Measurements from ENCODE around the gene FBXO33.

Gene FBXO33

GRCh38 chr14:39432179-39432618, at the start of gene FBXO33:
Gene FBXO33 (minus strand): TSS chr14:39432433. CDS start chr14:39432162, 271 bp downstream.
- H3K36me3 Mint-ChIP-seq, result no peaks in the 10 kb centered on the region
- H3K27me3 Mint-ChIP-seq, result no peaks in the 10 kb centered on the region
- peak within 1 kb of the TSS; percentile 100 for H3K27ac Mint-ChIP-seq
- peaks cover 22 to 36% of the 10 kb centered on the region in 2 donors for H3K4me1 Mint-ChIP-seq
- DNase-seq (peak; percentile 97), ATAC-seq (replicated peaks) (peak; percentile 86 to 89)
- no peaks in the 10 kb centered on the region for H3K9me3 Mint-ChIP-seq
- H3K4me3 Mint-ChIP-seq, result peak within 1 kb of the TSS; percentile 97 to 98

- Mint-ChIP-seq H3K27me3 (peaks cover 0 to 4% of the 10 kb centered on the region in 2 donors), H3K4me3 (no peak overlapping the region), H3K4me1 (peaks cover 1 to 2% of the 10 kb centered on the region in 2 donors), H3K36me3 (peaks cover 3 to 4% of the 10 kb centered on the region in 2 donors), H3K9me3 (peaks cover 0 to 3% of the 10 kb centered on the region in 2 donors), H3K27ac (no peak overlapping the region)
- ATAC-seq (replicated peaks), result peak; percentile 72 to 92
- no peak for DNase-seq
These were observed 42.2 kb upstream of the FBXO33 start for GRCh38 chr14:39474416-39474911.

- peaks cover 5 to 8% of the 10 kb centered on the region in 2 donors for H3K27me3 Mint-ChIP-seq
- H3K9me3 Mint-ChIP-seq, result peaks cover 0 to 1% of the 10 kb centered on the region in 2 donors
- ATAC-seq (replicated peaks), result no peak
These were observed 39.8 kb upstream of the FBXO33 start for GRCh38 chr14:39472078-39472477.

GRCh38 chr14:39469094-39469710, 37.0 kb upstream of the FBXO33 start:
- peak; percentile 37 for DNase-seq
- Mint-ChIP-seq H3K36me3 (peaks cover 3 to 8% of the 10 kb centered on the region in 2 donors), H3K27me3 (peaks cover 28 to 32% of the 10 kb centered on the region in 2 donors), H3K27ac (no peak overlapping the region), H3K9me3 (peaks cover 0 to 1% of the 10 kb centered on the region in 2 donors), H3K4me1 (peaks cover 4 to 7% of the 10 kb centered on the region in 2 donors), H3K4me3 (no peak overlapping the region)
- peak; percentile 93 to 96 for ATAC-seq (replicated peaks)

More at GRCh38 chr14:39472078-39472477, 39.8 kb upstream of the FBXO33 start:
- Mint-ChIP-seq H3K36me3 (peaks cover 3 to 8% of the 10 kb centered on the region in 2 donors), H3K27ac (no peak overlapping the region), H3K4me1 (peaks cover 4 to 7% of the 10 kb centered on the region in 2 donors), H3K4me3 (no peak overlapping the region)
- DNase-seq, result no peak

- H3K27ac Mint-ChIP-seq, result no peak overlapping the region
- no peaks in the 10 kb centered on the region for H3K9me3 Mint-ChIP-seq
- peaks cover 28 to 32% of the 10 kb centered on the region in 2 donors for H3K27me3 Mint-ChIP-seq
- peaks cover 4 to 7% of the 10 kb centered on the region in 2 donors for H3K4me1 Mint-ChIP-seq
- ATAC-seq (replicated peaks), result peak; percentile 57 to 62
- peaks cover 3 to 5% of the 10 kb centered on the region in 2 donors for H3K36me3 Mint-ChIP-seq
- no peak overlapping the region for H3K4me3 Mint-ChIP-seq
- no peak for DNase-seq
These were observed 35.8 kb upstream of the FBXO33 start for GRCh38 chr14:39467889-39468524.

- Mint-ChIP-seq H3K36me3 (no peaks in the 10 kb centered on the region), H3K4me1 (no peaks in the 10 kb centered on the region), H3K9me3 (peaks cover 0 to 4% of the 10 kb centered on the region in 2 donors), H3K27me3 (peaks cover 20 to 35% of the 10 kb centered on the region in 2 donors), H3K27ac (no peak overlapping the region), H3K4me3 (no peak overlapping the region)
- DNase-seq (no peak), ATAC-seq (replicated peaks) (no peak)
These were observed 27.7 kb upstream of the FBXO33 start for GRCh38 chr14:39459795-39460478.

- DNase-seq (no peak), ATAC-seq (replicated peaks) (no peak)
- peaks cover 0 to 2% of the 10 kb centered on the region in 2 donors for H3K9me3 Mint-ChIP-seq
- no peaks in the 10 kb centered on the region for H3K36me3 Mint-ChIP-seq
- no peak overlapping the region for H3K27ac Mint-ChIP-seq
- no peak overlapping the region for H3K4me3 Mint-ChIP-seq
- H3K27me3 Mint-ChIP-seq, result peaks cover 10 to 30% of the 10 kb centered on the region in 2 donors
- H3K4me1 Mint-ChIP-seq, result no peaks in the 10 kb centered on the region
These were observed 24.5 kb upstream of the FBXO33 start for GRCh38 chr14:39456702-39457250.

- peaks cover 0 to 2% of the 10 kb centered on the region in 2 donors for H3K36me3 Mint-ChIP-seq
- ATAC-seq (replicated peaks), result no peak
- peaks cover 13 to 32% of the 10 kb centered on the region in 2 donors for H3K27me3 Mint-ChIP-seq
- no peak for DNase-seq
- peaks cover 0 to 2% of the 10 kb centered on the region in 2 donors for H3K9me3 Mint-ChIP-seq
- H3K4me1 Mint-ChIP-seq, result peaks cover 0 to 2% of the 10 kb centered on the region in 2 donors
- H3K27ac Mint-ChIP-seq, result no peak overlapping the region
- H3K4me3 Mint-ChIP-seq, result no peak overlapping the region
These were observed 22.8 kb upstream of the FBXO33 start for GRCh38 chr14:39454906-39455539.

GRCh38 chr14:39452680-39453079, 20.4 kb upstream of the FBXO33 start:
- H3K27ac Mint-ChIP-seq, result no peak overlapping the region
- no peak for DNase-seq
- peaks cover 6 to 7% of the 10 kb centered on the region in 2 donors for H3K4me1 Mint-ChIP-seq
- peaks cover 0 to 2% of the 10 kb centered on the region in 2 donors for H3K9me3 Mint-ChIP-seq
- peaks cover 0 to 2% of the 10 kb centered on the region in 2 donors for H3K36me3 Mint-ChIP-seq
- peaks cover 13 to 32% of the 10 kb centered on the region in 2 donors for H3K27me3 Mint-ChIP-seq
- ATAC-seq (replicated peaks), result no peak
- H3K4me3 Mint-ChIP-seq, result no peak overlapping the region

GRCh38 chr14:39451811-39452210, 19.6 kb upstream of the FBXO33 start:
- no peak overlapping the region for H3K4me3 Mint-ChIP-seq
- H3K27ac Mint-ChIP-seq, result no peak overlapping the region
- H3K9me3 Mint-ChIP-seq, result no peaks in the 10 kb centered on the region

GRCh38 chr14:39447175-39447661, 15.0 kb upstream of the FBXO33 start:
- H3K4me1 Mint-ChIP-seq, result peaks cover 17 to 26% of the 10 kb centered on the region in 2 donors
- H3K9me3 Mint-ChIP-seq, result no peaks in the 10 kb centered on the region
- peaks cover 3 to 4% of the 10 kb centered on the region in 2 donors for H3K36me3 Mint-ChIP-seq
- H3K4me3 Mint-ChIP-seq, result no peak overlapping the region
- H3K27me3 Mint-ChIP-seq, result peaks cover 4 to 15% of the 10 kb centered on the region in 2 donors
- no peak for ATAC-seq (replicated peaks)
- no peak overlapping the region for H3K27ac Mint-ChIP-seq
- no peak for DNase-seq

More at GRCh38 chr14:39451811-39452210, 19.6 kb upstream of the FBXO33 start:
- peaks cover 0 to 2% of the 10 kb centered on the region in 2 donors for H3K36me3 Mint-ChIP-seq
- peaks cover 11 to 16% of the 10 kb centered on the region in 2 donors for H3K4me1 Mint-ChIP-seq
- H3K27me3 Mint-ChIP-seq, result peaks cover 10 to 31% of the 10 kb centered on the region in 2 donors
- no peak for DNase-seq
- no peak for ATAC-seq (replicated peaks)

GRCh38 chr14:39446131-39446744, 14.0 kb upstream of the FBXO33 start:
- peaks cover 2 to 9% of the 10 kb centered on the region in 2 donors for H3K36me3 Mint-ChIP-seq
- H3K9me3 Mint-ChIP-seq, result peaks cover 4 to 5% of the 10 kb centered on the region in 2 donors
- no peak overlapping the region for H3K27ac Mint-ChIP-seq
- ATAC-seq (replicated peaks) (peak; percentile 54 to 67), DNase-seq (no peak)
- peaks cover 0 to 8% of the 10 kb centered on the region in 2 donors for H3K27me3 Mint-ChIP-seq
- peaks cover 15 to 26% of the 10 kb centered on the region in 2 donors for H3K4me1 Mint-ChIP-seq
- peak overlapping the region in 1 of 2 donors; percentile 28 for H3K4me3 Mint-ChIP-seq

- Mint-ChIP-seq H3K4me3 (no peak overlapping the region), H3K36me3 (peaks cover 2 to 16% of the 10 kb centered on the region in 2 donors)
These were observed 10.1 kb upstream of the FBXO33 start for GRCh38 chr14:39442293-39442692.

More at GRCh38 chr14:39442293-39442692, 10.1 kb upstream of the FBXO33 start:
- Mint-ChIP-seq H3K4me1 (peaks cover 8 to 16% of the 10 kb centered on the region in 2 donors), H3K27ac (no peak overlapping the region), H3K9me3 (peaks cover 4 to 5% of the 10 kb centered on the region in 2 donors), H3K27me3 (peaks cover 0 to 3% of the 10 kb centered on the region in 2 donors)
- DNase-seq (no peak), ATAC-seq (replicated peaks) (no peak)
